ENCODE measurements around the gene AP3D1.
"Not testable (repeated sequence)": the region's sequence is repeated elsewhere in the genome, so short reads cannot be mapped to it uniquely, and the experiment has no call there.

Gene AP3D1

DNA sequence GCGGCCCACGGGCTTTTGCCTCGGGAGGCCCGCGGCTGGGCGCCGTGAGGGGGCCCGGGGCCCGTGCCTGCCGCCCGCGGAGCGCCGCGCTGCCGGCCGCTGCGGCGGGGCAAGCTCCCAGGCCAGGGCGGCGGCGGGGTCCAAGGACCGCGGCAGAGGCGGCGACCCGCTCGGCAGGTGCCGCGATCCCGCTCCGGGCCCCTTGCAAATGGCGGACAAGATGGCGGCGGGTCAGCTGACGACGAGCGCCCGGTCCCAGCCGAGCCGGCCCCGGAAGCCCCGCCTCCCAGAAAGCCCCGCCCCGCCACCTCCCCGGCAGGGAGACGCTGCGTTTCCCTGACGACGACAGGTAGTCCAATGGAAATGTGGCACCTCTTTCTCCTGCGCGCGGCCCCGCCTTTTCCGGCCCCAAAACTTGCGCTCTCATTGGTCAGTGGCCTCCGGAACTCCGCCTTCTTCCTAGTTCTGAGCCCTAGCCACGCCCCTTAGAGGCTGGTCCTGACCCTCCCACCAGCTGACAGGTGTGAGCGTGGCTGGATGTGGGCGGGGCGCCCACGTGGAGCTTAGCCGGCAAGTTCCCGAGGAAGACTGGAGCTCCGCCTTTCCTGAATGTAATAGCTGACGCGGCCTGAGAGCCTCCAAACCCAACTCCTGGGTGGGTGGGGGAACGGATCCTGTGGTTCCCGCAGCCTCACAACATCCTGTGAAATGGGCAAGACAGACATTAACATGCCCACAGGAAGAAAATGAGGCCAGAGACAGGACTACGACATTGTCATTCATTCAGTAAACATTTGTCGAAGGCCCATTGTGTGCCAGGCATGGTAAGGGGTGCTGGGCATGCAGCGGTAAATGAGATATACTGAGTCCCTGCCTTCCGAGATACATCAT lies at the start of gene AP3D1:
TSS of gene AP3D1 (minus strand) at position 228 of the 891 bp plus-strand sequence. CDS start 232 bp downstream, outside the sequence.
- DNase-seq (ENCODE audit: low read depth), result peak; percentile 99

DNA sequence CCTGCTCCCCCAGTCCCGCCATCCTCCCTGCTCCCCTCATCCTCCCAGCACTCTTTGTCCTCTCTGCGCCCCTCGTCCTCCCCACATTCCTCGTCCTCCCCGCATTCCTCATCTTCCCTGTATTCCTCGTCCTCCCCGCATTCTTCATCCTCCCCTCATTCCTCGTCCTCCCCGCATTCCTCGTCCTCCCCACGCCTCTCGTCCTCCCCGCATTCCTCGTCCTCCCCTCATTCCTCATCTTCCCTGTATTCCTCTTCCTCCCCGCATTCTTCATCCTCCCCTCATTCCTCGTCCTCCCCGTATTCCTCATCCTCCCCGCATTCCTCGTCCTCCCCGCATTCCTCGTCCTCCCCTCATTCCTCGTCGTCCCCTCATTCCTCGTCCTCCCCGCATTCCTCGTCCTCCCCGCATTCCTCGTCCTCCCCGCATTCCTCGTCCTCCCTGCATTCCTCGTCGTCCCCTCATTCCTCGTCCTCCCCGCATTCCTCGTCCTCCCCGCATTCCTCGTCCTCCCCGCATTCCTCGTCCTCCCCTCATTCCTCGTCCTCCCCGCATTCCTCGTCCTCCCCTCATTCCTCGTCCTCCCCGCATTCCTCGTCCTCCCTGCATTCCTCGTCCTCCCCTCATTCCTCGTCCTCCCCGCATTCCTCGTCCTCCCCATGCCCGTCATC lies 49.4 kb upstream of the AP3D1 start:
- not testable (repeated sequence) for DNase-seq (ENCODE audit: low read depth)

DNA sequence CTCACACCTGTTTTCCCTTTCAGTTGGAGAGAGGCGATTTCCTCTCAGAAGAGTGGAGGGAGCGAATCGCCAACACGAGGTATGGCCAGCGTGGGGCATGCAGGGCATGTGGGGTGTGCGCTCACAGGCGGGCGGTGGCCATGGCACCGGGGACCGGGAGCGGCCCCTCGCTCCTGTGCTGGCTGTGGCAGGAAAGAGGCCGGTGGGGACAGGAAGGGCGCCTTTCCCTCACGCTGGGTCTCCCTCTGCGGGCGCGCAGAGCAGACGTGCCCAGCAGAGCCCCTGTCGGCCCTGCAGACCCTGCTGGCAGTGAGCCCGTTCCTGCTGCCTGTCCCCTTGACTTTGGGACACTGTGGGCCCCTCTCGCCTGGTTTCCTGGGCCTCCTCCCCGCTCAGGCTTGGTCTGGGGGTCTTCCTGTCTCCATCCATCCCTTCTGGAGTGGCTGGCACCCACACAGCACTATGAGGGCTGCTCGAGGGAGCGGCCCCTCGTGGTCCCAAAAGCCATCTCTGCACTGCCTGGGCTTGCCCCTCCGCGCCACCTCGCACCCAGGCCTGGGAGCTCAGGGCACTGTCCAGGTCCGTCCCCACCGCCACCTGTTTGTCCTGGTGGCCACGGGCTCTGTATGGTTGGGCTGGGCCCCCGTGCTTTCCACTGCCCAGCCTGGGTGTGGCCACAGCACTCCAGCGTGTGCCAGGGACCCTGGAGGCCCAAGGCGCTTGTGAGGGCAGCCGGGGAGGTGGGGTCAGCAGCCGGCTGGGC lies 48.7 kb upstream of the AP3D1 start:
- no peak for DNase-seq (ENCODE audit: low read depth)

DNA sequence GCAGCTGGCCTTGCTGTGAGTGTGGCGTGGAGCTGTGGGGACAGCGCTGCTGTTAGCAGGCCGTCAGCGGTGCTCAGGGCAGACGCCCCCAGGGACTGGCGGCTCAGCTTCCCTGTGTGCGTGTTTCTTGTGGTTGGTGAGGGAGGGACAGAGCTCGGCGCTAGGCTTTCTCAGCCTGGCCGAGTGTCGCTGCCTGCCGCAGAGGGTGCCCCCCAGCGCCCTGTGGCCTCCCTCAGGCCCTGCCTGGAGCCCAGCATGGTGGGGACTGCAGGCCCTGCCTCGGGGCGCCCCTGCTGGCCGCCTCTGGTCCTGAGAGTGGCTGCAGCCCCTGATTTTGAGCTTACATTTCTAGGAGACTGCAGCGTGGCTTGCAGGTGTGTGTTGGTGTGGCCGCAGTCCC lies 47.8 kb upstream of the AP3D1 start:
- DNase-seq (ENCODE audit: low read depth), result no peak

DNA sequence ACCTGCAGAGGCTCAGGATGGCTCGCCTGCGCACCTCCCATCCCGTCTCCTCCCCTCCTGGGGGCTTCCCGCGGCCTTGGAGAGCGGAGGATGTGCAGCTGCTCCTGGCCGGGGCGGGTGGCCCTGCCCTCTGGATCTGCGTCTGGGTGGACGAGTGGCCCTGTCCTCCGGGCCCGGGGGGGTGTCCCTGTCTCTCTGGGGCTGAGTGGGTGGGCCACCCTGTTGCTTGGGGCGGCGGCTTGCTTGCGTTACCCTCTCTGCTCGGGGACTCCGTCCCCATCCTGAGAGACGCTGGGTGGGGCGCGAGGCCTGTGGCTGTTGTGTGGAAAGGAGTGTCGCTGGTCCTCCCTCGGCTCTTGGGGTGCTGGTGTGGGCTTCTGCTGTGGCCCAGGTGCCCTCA lies 47.0 kb upstream of the AP3D1 start:
- DNase-seq (ENCODE audit: low read depth), result no peak

DNA sequence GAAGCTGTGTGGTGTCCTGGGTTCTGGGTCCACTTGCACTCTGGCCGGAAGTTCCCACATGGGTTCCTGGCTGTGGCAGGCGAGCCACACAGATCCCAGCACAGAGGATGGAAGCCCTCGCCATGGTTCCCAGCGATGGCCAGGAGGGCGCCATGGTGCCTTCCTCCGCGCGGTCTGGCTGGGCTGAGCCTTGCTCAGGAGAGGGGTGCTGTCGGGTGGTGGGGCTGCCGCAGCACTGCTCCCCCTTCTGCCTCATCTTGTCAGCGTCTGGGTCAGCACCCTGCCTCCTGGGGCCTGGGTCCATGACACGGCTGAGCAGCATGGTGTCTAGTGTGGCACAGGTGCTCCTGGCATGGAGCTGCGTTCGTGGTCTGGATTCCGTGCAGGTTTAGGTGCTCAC lies 45.9 kb upstream of the AP3D1 start:
- no peak for DNase-seq (ENCODE audit: low read depth)

DNA sequence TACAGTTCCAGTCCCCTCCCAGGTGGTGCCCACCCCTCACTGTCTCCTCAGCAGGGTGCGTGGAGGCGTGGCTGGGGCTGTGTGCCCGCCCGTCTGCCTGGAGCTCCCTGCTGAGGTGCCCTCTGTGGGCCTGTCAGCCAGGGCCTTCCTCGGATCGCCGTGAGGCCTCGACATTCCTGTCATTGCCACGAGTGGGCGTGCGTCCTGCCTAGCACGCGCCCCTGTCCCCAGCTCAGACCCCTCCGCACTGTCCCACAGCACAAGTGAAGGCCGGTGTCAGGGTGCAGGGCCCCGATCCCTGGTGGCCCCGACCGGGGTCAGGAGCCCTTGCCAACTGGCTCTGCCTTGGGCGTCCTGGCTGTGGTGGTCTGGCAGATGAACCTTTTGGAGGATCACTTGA lies 44.5 kb upstream of the AP3D1 start:
- no peak for DNase-seq (ENCODE audit: low read depth)

DNA sequence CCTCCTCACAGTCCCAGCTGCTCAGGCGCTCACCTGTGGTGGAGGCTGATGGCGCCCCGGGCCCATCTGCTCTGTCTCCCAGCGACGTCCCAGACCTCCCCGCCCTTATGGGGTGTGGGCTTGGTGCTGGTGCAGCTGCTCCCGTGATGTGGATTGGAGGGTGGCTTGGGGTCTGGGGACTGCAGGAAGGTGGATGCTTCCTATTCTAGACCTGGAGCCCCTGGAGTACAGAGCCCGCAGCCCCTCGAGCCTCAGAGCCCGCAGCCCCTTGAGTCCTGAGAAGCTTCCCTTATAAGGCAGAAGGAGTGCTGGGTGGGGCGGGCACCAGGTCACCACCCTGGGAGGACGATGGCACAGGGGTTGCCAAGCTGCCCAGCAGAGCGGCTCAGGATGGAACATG lies 44.0 kb upstream of the AP3D1 start:
- no peak for DNase-seq (ENCODE audit: low read depth)

DNA sequence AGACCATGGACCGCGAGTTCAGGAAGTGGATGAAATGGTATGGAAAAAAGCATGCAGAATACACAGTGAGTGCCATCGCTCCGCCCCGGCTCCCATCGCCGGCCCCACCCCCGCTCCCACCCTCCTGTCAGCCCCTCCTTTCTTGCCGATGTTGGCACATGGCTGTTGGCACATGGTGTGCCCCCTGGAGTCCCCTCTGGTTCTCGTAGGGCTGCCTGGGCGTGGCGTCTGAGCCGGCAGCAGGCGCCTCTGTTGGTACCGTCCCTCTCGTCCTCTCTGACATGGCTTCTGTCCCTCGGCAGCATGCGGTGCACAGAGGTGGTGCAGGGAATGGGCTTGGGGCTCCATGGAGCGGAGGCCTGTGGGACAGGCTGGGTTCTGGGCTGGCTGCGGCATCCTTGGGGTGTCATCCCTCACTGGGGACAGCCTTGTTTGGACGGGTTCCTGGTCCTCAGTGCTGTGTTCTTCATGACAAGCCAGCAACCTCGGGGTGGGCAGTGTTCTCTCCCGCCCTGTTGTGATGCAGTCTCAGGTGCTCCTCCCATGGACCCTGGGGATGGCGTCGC lies 43.2 kb upstream of the AP3D1 start:
- no peak for DNase-seq (ENCODE audit: low read depth)

DNA sequence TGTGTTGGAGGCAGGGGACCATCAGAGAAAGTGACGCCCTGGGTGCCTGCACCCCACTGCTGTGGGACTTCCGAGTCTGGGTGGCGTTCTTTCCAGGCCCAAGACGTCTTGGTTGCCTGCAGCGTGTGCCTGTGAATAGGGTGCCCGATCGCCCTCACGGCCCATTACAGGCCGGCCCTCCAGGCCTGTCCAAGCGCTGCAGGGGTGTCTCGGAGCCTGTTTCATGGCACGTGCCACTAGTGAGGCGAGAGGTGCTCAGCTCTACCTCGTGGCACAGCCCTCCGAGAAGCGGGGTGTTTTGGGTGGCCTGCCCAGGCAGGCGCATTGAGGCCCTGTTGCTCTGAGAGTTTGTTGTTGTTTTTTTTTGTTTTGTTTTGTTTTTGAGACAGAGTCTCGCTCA lies 42.4 kb upstream of the AP3D1 start:
- no peak for DNase-seq (ENCODE audit: low read depth)

DNA sequence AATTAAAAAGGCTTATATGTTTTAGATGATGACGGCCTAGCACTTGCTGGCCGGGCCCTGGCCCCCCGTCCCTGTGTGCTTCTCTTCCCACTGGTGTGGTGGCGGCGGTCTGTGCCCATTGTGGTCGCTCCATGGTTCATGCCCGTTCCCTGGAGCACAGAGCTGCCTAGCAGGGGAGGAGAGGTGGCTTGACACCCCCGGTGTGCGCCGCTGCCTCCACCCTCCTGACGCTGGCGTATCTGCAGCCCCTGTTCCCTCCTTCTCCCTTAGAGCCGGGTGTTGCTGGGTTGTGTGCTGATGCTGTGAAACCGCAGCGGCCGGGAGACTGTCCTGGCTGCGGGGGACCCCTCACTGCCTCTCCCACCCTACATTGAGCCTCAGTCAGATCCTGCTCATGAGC lies 41.5 kb upstream of the AP3D1 start:
- no peak for DNase-seq (ENCODE audit: low read depth)

DNA sequence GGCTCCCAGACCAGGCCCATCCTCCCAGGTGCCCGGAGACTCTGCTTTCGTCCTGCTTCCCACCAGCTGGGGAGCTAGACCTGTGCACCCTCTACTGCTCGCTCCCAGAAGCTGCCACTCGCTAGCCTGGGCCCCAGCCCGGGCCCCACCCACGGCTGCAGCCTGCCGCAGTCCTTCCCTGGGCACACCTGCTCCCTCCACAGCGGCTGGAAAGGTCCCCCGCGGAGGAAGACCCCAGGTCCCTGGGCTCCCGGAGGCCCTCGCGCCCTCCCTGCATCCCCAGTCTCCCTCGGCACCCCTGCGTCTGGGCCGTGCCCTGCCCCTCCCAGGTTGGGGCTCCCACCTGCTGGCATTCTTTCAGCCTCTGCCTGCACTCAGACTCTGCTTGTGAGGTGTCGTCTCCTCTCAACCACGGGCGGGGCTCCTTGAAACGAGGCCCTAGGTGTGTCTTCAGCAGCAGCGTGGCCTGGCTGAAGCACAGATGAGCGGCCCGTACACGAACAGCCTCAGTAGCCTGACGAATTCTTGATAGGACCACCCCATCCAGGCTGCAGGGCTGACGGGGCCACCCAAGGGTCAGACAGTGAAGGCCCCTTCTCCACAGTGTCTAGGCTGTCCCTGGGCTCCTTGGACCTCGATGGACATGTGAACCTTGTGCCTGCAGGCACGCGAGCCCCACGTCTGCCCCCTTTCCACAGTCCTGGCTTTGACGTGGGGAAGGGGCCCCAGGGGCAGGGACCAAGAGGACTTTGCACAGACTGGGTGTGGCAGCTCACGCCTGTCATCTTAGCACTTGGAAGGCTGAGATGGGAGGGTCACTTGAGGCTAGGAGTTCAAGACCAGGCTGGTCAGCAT lies 40.3 kb upstream of the AP3D1 start:
- no peak for DNase-seq (ENCODE audit: low read depth)

DNA sequence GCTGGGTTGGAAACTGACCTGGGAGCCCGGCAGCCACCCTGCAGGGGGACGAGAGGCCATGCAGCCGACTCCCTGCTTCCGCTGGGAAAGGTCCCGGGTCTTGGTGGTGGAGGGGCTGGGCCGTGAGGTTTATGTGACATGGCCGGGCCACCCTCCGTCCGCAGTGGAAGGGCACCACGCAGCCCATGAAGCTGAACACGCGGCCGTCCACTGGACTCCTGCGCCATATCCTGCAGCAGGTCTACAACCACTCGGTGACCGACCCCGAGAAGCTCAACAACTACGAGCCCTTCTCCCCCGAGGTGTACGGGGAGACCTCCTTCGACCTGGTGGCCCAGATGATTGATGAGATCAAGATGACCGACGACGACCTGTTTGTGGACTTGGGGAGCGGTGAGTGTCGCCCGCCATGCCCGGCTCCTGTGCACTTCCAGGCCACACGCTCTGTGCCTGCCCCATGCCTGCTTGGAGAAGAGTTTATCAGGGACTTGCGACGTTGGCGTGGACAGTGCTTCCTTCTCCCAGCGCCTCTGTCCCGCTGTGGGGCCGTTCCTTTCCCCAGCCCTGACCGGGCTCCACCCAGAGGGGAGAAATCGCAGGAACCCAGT lies 39.6 kb upstream of the AP3D1 start:
- no peak for DNase-seq (ENCODE audit: low read depth)

DNA sequence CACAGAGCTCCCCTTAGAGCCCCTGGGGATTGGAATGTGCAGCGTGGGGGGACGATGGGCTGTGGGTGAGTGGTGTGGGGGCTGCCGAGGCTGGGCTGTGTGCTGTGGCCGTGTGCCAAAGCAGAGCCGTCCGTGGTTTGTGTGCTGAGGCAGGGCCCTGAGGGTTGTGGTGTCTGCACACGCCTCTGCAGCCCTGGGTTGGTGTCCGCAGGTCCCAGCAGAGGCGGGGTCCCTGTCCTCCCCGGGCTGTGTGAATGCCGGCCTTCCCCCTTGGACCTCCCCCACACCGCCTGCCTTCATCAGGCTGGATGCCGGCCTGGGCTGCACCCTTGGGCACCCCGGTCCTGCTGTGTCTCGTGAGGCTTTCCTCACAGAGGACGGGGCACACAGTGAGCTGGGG lies 38.5 kb upstream of the AP3D1 start:
- no peak for DNase-seq (ENCODE audit: low read depth)

DNA sequence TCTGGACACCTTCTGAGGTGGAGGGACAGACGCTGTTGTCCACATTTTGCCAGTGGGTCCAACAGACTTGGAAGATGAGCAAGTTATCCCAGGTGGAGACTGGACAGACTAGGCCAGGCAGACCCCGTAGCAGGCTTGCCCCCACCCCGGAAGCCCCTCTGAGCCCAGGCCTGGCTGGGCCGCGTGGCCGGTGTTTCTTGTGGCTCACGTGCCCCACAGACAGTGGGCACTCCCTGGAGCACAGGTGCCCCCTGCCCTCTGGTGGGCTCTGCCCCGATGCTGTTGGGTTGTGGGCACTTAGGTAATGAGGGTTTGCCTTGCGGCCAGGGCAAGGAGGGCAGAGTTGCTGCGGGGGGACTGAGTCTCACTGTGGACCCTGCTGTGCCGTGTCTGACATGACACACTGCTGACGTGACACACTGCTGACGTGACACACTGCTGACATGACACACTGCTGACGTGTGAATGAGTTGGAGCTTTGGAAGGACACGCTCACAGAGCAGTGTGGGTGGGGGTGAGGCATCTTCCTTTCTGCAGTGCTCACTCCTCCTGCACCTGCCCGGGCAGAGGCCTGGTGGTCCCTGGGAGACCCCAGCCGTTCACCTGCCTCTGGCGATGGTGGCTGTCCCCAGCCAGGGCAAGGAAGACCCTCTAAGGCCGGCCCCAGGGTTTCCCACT lies 37.5 kb upstream of the AP3D1 start:
- DNase-seq (ENCODE audit: low read depth), result no peak

DNA sequence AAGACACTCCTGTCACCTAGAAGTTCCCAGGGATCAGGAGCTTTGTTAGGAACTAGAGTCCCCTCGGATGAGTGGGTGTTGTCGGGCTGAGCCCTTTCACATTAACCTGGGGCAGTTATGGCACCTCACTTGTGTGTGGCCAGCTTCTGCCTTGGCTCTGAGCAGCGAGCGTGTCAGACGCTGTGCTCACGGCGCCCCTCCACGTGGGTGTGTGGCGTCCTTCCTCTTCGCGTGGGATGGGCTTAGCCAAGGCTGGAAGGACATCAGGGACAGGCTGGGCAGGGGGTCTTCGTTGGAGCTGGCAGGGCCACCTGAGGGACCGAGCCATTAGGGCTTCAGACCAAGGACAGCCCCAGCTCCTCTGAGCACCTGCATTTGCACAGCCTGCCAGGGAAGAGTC lies 35.8 kb upstream of the AP3D1 start:
- no peak for DNase-seq (ENCODE audit: low read depth)

DNA sequence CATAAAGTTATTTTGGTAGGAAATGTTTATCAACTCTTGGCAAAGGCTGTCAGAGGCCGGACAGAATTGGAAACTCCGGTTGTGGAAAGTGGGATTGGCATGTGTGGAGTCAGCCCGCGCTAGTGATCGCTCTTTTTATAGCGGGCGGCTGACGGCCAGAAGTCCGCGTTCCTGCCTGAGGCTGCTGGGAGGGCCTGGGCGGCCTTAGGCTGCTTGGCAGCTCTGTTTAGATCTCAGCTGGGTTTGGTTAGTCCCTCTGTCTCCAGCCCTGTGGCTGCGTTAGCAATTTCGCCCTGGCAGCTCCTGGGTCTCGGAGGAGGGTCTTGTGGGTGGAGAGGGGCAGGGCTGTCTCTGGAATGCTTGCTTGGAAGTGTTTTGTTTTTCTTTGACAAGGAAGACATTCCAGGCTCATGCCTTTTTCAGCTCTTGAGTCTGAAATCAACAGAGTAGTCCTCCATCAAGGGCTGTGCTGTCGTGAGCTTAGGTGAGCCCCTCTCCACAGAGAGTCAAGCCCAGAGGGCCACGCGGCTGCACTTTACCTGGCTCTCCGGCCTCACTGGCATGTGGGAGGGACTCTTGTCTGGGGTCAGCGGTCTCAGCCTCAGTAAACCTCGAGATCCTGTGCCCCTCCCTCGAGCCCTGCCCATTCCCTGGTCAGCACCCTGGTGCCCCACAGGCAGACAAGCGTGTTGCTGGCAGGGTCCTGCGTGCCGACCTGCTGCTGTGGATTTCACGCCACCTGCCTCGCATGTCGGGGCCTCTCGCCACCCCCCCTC lies 34.9 kb upstream of the AP3D1 start:
- DNase-seq (ENCODE audit: low read depth), result peak; percentile 90

DNA sequence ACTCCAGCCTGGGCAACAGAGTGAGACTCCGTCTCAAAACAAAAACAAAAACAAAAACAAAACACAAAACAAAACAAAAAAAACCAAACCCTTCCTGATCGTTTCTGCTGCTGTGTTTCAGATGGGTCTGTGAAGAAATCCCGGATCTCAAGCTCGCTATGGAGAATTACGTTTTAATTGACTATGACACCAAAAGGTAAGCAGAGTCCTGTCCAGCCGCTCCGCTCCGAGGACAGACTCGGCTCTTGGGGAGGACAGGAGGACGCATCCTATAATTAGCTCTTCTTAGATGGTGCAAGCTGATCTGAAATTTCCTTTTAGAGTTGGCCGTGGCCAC lies 34.3 kb upstream of the AP3D1 start:
- DNase-seq (ENCODE audit: low read depth), result no peak

DNA sequence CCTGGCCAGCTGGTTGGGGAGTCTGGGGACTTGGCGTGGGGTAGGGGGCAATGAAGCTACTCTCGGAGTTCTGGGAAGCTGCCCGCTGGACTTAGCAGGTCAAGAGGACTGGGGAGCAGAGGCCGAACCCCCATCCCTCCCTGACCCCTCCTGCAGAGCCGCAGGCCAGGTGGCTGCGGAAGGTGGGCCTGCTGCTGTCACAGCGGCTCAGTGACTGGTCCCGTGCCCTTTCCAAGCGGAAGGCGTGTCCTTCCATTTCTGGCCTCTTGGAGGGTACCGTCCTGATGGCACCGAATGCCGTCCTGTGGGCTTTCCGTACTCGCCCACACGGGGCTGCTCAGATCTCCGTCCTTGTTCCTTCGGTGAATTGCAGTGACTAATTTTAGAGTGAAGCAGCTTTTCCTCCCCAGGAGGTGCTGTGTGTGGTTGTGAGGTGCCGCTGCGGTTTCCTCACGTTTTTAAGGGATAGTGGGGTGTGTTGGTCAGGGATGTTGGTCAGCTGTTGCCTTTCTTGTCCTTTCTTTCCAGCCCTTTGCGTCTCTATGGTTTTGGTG lies 33.1 kb upstream of the AP3D1 start:
- DNase-seq (ENCODE audit: low read depth), result no peak

DNA sequence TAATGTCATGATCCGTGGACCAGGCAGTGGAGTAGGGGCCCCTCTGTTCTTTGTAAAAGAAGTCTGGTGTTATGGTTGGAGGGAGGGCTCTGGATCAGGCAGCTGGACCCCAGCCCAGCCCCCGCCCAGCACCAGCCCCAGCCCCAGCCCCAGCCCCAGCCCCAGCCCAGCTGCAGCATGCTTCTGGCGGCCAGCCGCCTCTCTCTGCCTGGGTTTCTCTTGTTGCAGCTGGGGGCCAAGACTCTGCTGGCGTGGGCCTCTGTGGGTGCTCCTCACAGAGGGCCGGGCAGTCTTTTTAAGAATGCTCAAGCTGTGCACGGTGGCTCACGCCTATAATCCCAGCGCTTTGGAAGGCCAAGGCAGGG lies 30.2 kb upstream of the AP3D1 start:
- DNase-seq (ENCODE audit: low read depth), result no peak
